HFFc6 (cell line): ENCODE data around the gene POC1B. TPM values are rescaled to one million over a fixed set of nuclear protein-coding genes. Genes with fewer than 3 reads are reported as not detected.

Source experiments
- DNase-seq: peaks from one replicate; pipeline ENCODE4 v3.0.0-alpha.2; 2018
- H3K27ac Mint-ChIP-seq: 2 replicates; pipeline ENCODE4 v1.8.0; 2020; ENCODE audit warnings: mild to moderate bottlenecking, mixed read lengths
- H3K27me3 Mint-ChIP-seq: 2 replicates; pipeline ENCODE4 v1.8.0; 2021; ENCODE audit warnings: mild to moderate bottlenecking, moderate library complexity, mixed read lengths; ENCODE audit not compliant: insufficient read depth
- H3K36me3 Mint-ChIP-seq: 2 replicates; pipeline ENCODE4 v1.8.0; 2021; ENCODE audit warnings: low read depth, mixed read lengths
- H3K4me1 Mint-ChIP-seq: 2 replicates; pipeline ENCODE4 v1.8.0; 2020; ENCODE audit warnings: low read depth, mixed read lengths
- H3K4me3 Mint-ChIP-seq: 2 replicates; pipeline ENCODE4 v1.8.0; 2020; ENCODE audit warnings: mild to moderate bottlenecking, moderate library complexity, mixed read lengths
- H3K9me3 Mint-ChIP-seq: 2 replicates; pipeline ENCODE4 v1.8.0; 2020; ENCODE audit warnings: mild to moderate bottlenecking, mixed read lengths
- CTCF ChIP-seq: fragments of 200-600 bp; sonication (generic); IDR thresholded peaks from 2 replicates; pipeline ENCODE4 v1.5.0; 2021; ENCODE audit warnings: antibody characterized with exemption, mild to moderate bottlenecking
- total RNA-seq, 6 experiments: library from RNA; stranded (reverse); fragmentation: NEBNext Ultra II Directional; extraction: Animal tissue kit (Norgen Biotek cat#: 25700); gene quantifications; 2 replicates in 1 of 6; 3 replicates in 5 of 6; pipeline ENCODE4 v1.2.3, GENCODE V29; 2021

POC1B gene
- total RNA-seq, 6 experiments from 2014 or later, result 10.4 to 12.6 (median 11.1) TPM

GRCh38 chr12:89571491-89572195 lies 45.8 kb upstream of the POC1B start:
- peaks cover 71% of the 10 kb centered on the region for H3K4me1 Mint-ChIP-seq
- H3K36me3 Mint-ChIP-seq, result no peaks in the 10 kb centered on the region
- peak; percentile 75 for DNase-seq
- H3K27ac Mint-ChIP-seq, result peak overlapping the region; percentile 44; the same call in 1 of the 2 replicates
- H3K4me3 Mint-ChIP-seq, result no peak overlapping the region
- no peaks in the 10 kb centered on the region for H3K9me3 Mint-ChIP-seq
- TF ChIP-seq CTCF, result no peak
- peaks cover 3% of the 10 kb centered on the region for H3K27me3 Mint-ChIP-seq

- DNase-seq, result no peak
- no peaks in the 10 kb centered on the region for H3K36me3 Mint-ChIP-seq
- H3K4me1 Mint-ChIP-seq, result peaks cover 44% of the 10 kb centered on the region
- peaks cover 3% of the 10 kb centered on the region for H3K27me3 Mint-ChIP-seq
- TF ChIP-seq CTCF, result no peak
- no peaks in the 10 kb centered on the region for H3K9me3 Mint-ChIP-seq
- H3K27ac Mint-ChIP-seq, result no peak overlapping the region
- no peak overlapping the region for H3K4me3 Mint-ChIP-seq
Observed at GRCh38 chr12:89568484-89568883, 42.6 kb upstream of the POC1B start.

GRCh38 chr12:89567691-89568239 lies 41.9 kb upstream of the POC1B start:
- Mint-ChIP-seq H3K27ac (no peak overlapping the region), H3K36me3 (no peaks in the 10 kb centered on the region), H3K9me3 (no peaks in the 10 kb centered on the region), H3K4me3 (no peak overlapping the region), H3K27me3 (peaks cover 3% of the 10 kb centered on the region), H3K4me1 (peaks cover 37% of the 10 kb centered on the region)
- no peak for TF ChIP-seq CTCF
- no peak for DNase-seq

GRCh38 chr12:89566615-89567014 lies 40.8 kb upstream of the POC1B start:
- TF ChIP-seq CTCF, result no peak
- H3K4me1 Mint-ChIP-seq, result peaks cover 25% of the 10 kb centered on the region
- DNase-seq, result peak; percentile 46
- no peak overlapping the region for H3K4me3 Mint-ChIP-seq
- no peak overlapping the region; the same call in 1 of the 2 replicates for H3K27ac Mint-ChIP-seq
- no peaks in the 10 kb centered on the region for H3K36me3 Mint-ChIP-seq
- no peaks in the 10 kb centered on the region for H3K9me3 Mint-ChIP-seq
- H3K27me3 Mint-ChIP-seq, result no peaks in the 10 kb centered on the region; the same call in 1 of the 2 replicates

- no peaks in the 10 kb centered on the region for H3K36me3 Mint-ChIP-seq
Observed at GRCh38 chr12:89565002-89565401, 39.2 kb upstream of the POC1B start.

More at GRCh38 chr12:89565002-89565401, 39.2 kb upstream of the POC1B start:
- H3K4me1 Mint-ChIP-seq, result peaks cover 17% of the 10 kb centered on the region
- no peak overlapping the region for H3K4me3 Mint-ChIP-seq
- H3K27ac Mint-ChIP-seq, result no peak overlapping the region
- no peak for DNase-seq
- no peak for TF ChIP-seq CTCF
- H3K9me3 Mint-ChIP-seq, result no peaks in the 10 kb centered on the region
- no peaks in the 10 kb centered on the region; the same call in 1 of the 2 replicates for H3K27me3 Mint-ChIP-seq
